H1 (cell line): ENCODE data around the gene BRAP. TPM values are rescaled to one million over a fixed set of nuclear protein-coding genes. Genes with fewer than 3 reads are reported as not detected.

Experiments
- CTCF ChIA-PET: fragments of 300-600 bp; sonication (Branson Sonifier 250); formaldehyde crosslinking; loops from one replicate; lab custom pipeline; 2021; ENCODE audit not compliant: partially characterized antibody; lab: Charles Lee
- POLR2A ChIA-PET: fragments of 300-600 bp; sonication (Branson Sonifier 250); formaldehyde crosslinking; loops from one replicate; lab custom pipeline; 2021; ENCODE audit warnings: inconsistent platforms; ENCODE audit not compliant: partially characterized antibody; lab: Charles Lee
- DNase-seq, 2 experiments: peaks; one replicate each; pipeline versions ENCODE4 v3.0.0 to v3.0.0-alpha.2; 2010 to 2022; ENCODE audit warnings: low spot score in 2 of 2, low read depth in 1 of 2, mixed read lengths in 1 of 2
- FAIRE-seq: peaks from 2 replicates; lab custom pipeline; 2011; peaks lifted over from hg19 to GRCh38; lab: Jason Lieb, UNC
- H2AFZ ChIP-seq: 2 replicates; pipeline ENCODE4 v1.8.1; 2012; ENCODE audit warnings: low read length, inconsistent platforms
- H2AK5ac ChIP-seq: 2 replicates; pipeline ENCODE4 v1.6.1; 2013; ENCODE audit warnings: low read depth, low read length
- H2BK120ac ChIP-seq: replicated peaks from 2 replicates; pipeline ENCODE3; 2013; ENCODE audit warnings: low read depth, low read length, inconsistent platforms
- H2BK12ac ChIP-seq: 2 replicates; pipeline ENCODE4 v1.6.1; 2013; ENCODE audit warnings: low read depth, low read length
- H2BK15ac ChIP-seq: 2 replicates; pipeline ENCODE4 v1.6.1; 2013; ENCODE audit warnings: low read length
- H2BK20ac ChIP-seq: 2 replicates; pipeline ENCODE4 v1.6.1; 2013; ENCODE audit warnings: low read length
- H2BK5ac ChIP-seq: 2 replicates; pipeline ENCODE4 v1.6.1; 2013; ENCODE audit warnings: low read depth, low read length
- H3K14ac ChIP-seq: 2 replicates; pipeline ENCODE4 v1.6.1; 2013; ENCODE audit warnings: inconsistent platforms; ENCODE audit not compliant: insufficient read length
- H3K18ac ChIP-seq: 2 replicates; pipeline ENCODE4 v1.6.1; 2013; ENCODE audit warnings: low read length; ENCODE audit errors: extremely low read depth
- H3K23ac ChIP-seq: 2 replicates; pipeline ENCODE4 v1.6.1; 2013; ENCODE audit warnings: inconsistent platforms; ENCODE audit not compliant: insufficient read length
- H3K23me2 ChIP-seq: 2 replicates; pipeline ENCODE4 v1.6.1; 2013; ENCODE audit warnings: low read depth, low read length
- H3K27ac ChIP-seq: 2 replicates; pipeline ENCODE4 v1.6.1; 2011; ENCODE audit warnings: low read depth, low read length, inconsistent platforms
- H3K27me3 ChIP-seq, 4 experiments: replicated peaks in 1 of 4; 1 replicate in 1 of 4; 2 replicates in 3 of 4; pipeline versions ENCODE4 v1.6.1 to v1.8.1; 2011 to 2013; ENCODE audit warnings: low read length in 3 of 4, mild to moderate bottlenecking in 3 of 4, inconsistent platforms in 2 of 4, mixed read lengths in 2 of 4, moderate library complexity in 1 of 4; ENCODE audit not compliant: control insufficient read depth in 3 of 4, insufficient read depth in 3 of 4; ENCODE audit errors: extremely low read depth in 1 of 4
- H3K36me3 ChIP-seq, 4 experiments: 2 replicates each; pipeline versions ENCODE4 v1.6.1 to v1.8.1; 2011 to 2013; ENCODE audit warnings: mild to moderate bottlenecking in 4 of 4, low read length in 3 of 4, moderate library complexity in 2 of 4, control low read depth in 1 of 4, inconsistent platforms in 1 of 4; ENCODE audit not compliant: insufficient read depth in 4 of 4, control insufficient read depth in 2 of 4
- H3K4ac ChIP-seq: replicated peaks from 2 replicates; pipeline ENCODE3; 2013; ENCODE audit warnings: low read length, low read depth, mixed read lengths, inconsistent platforms; ENCODE audit not compliant: insufficient read length
- H3K4me1 ChIP-seq, 4 experiments: replicated peaks in 1 of 4; 1 replicate in 1 of 4; 2 replicates in 3 of 4; pipeline versions ENCODE4 v1.6.1 to v1.8.1; 2011 to 2013; ENCODE audit warnings: low read length in 3 of 4, inconsistent platforms in 2 of 4, mixed read lengths in 1 of 4; ENCODE audit not compliant: insufficient read depth in 4 of 4, control insufficient read depth in 3 of 4
- H3K4me2 ChIP-seq, 2 experiments: 2 replicates each; pipeline versions ENCODE4 v1.6.1 to v1.8.1; 2011 to 2013; ENCODE audit warnings: low read depth in 2 of 2, low read length in 2 of 2, control low read depth in 1 of 2, inconsistent platforms in 1 of 2, mild to moderate bottlenecking in 1 of 2; ENCODE audit not compliant: insufficient read depth in 1 of 2
- H3K4me3 ChIP-seq, 4 experiments: fragments of 200-600, 300-600 bp in 1 of 4; sonication (generic), shearing (Covaris generic), sonication (Bioruptor Twin) in 1 of 4; 2 replicates each; pipeline versions ENCODE4 v1.5.1 to v1.8.1; 2011 to 2016; ENCODE audit warnings: low read length in 4 of 4, low read depth in 3 of 4, control low read depth in 2 of 4, inconsistent platforms in 2 of 4, mild to moderate bottlenecking in 2 of 4, mixed read lengths in 1 of 4, moderate library complexity in 1 of 4; ENCODE audit not compliant: insufficient read depth in 2 of 4; ENCODE audit errors: extremely low read depth in 1 of 4
- H3K56ac ChIP-seq: replicated peaks from 2 replicates; pipeline ENCODE3; 2013; ENCODE audit warnings: low read depth, mild to moderate bottlenecking, mixed read lengths, low read length, inconsistent platforms; ENCODE audit not compliant: insufficient read length
- H3K79me1 ChIP-seq: 2 replicates; pipeline ENCODE4 v1.6.1; 2013; ENCODE audit warnings: low read depth, low read length, control low read depth
- H3K79me2 ChIP-seq, 2 experiments: 2 replicates each; pipeline versions ENCODE4 v1.6.1 to v1.8.1; 2012 to 2013; ENCODE audit warnings: low read length in 2 of 2, mild to moderate bottlenecking in 2 of 2, inconsistent platforms in 1 of 2; ENCODE audit not compliant: insufficient read depth in 2 of 2, control insufficient read depth in 1 of 2
- H3K9ac ChIP-seq, 4 experiments: replicated peaks in 1 of 4; 1 replicate in 1 of 4; 2 replicates in 3 of 4; pipeline versions ENCODE4 v1.6.1 to v1.8.1; 2011 to 2013; ENCODE audit warnings: low read depth in 3 of 4, low read length in 3 of 4, control low read depth in 2 of 4, mild to moderate bottlenecking in 2 of 4, moderate library complexity in 2 of 4, inconsistent platforms in 1 of 4; ENCODE audit errors: extremely low read depth in 1 of 4
- H3K9me3 ChIP-seq, 2 experiments: 2 replicates each; pipeline versions ENCODE4 v1.6.1 to v1.8.1; 2012 to 2013; ENCODE audit warnings: mild to moderate bottlenecking in 2 of 2, moderate library complexity in 2 of 2, control low read depth in 1 of 2, inconsistent platforms in 1 of 2, low read depth in 1 of 2, low read length in 1 of 2, mixed read lengths in 1 of 2; ENCODE audit not compliant: insufficient read depth in 2 of 2
- H4K20me1 ChIP-seq, 2 experiments: replicated peaks in 1 of 2; 2 replicates each; pipeline versions ENCODE3 to v1.8.1; 2011 to 2013; ENCODE audit warnings: inconsistent platforms in 2 of 2, low read length in 2 of 2, mild to moderate bottlenecking in 1 of 2; ENCODE audit not compliant: insufficient read depth in 2 of 2, control insufficient read depth in 1 of 2
- H4K5ac ChIP-seq: 2 replicates; pipeline ENCODE4 v1.6.1; 2013; ENCODE audit warnings: low read length, low read depth, mixed read lengths, inconsistent platforms; ENCODE audit not compliant: insufficient read length
- H4K8ac ChIP-seq: 2 replicates; pipeline ENCODE4 v1.8.0; 2013; ENCODE audit warnings: mild to moderate bottlenecking, moderate library complexity, low read length, inconsistent platforms; ENCODE audit not compliant: insufficient read depth; ENCODE audit errors: extremely low read depth
- H4K91ac ChIP-seq: replicated peaks from 2 replicates; pipeline ENCODE3; 2013; ENCODE audit warnings: low read length, mixed read lengths, inconsistent platforms; ENCODE audit not compliant: insufficient read length
- CREB1 ChIP-seq: IDR thresholded peaks from 2 replicates; pipeline ENCODE4 v1.6.1; 2012; ENCODE audit warnings: inconsistent platforms
- GTF2F1 ChIP-seq: IDR thresholded peaks from 2 replicates; pipeline ENCODE4 v1.6.1; 2012; ENCODE audit warnings: low read depth, low read length, improper control_type of control experiment, borderline replicate concordance
- JUN ChIP-seq: IDR thresholded peaks from 2 replicates; pipeline ENCODE4 v1.6.1; 2011; ENCODE audit warnings: low read depth, mild to moderate bottlenecking, improper control_type of control experiment, low read length
- TCF12 ChIP-seq: IDR thresholded peaks from 2 replicates; pipeline ENCODE4 v1.6.1; 2011; ENCODE audit warnings: low read depth, mild to moderate bottlenecking, low read length
- WGBS, 2 experiments: shearing (Covaris generic) in 1 of 2; methylation state at CpG; one replicate each; pipeline versions ENCODE4 v1.1.6 to v1.1.7; 2013 to 2015; ENCODE audit warnings: low lambda C conversion rate in 2 of 2, mixed read lengths in 2 of 2, inconsistent platforms in 1 of 2, low coverage in 1 of 2, missing lambda C conversion rate in 1 of 2; ENCODE audit not compliant: insufficient replicate concordance in 2 of 2, insufficient coverage in 1 of 2, insufficient read length in 1 of 2; ENCODE audit errors: extremely low coverage in 1 of 2, missing lambda C conversion rate in 1 of 2; 5-methylcytosine and 5-hydroxymethylcytosine counted together
- polyA plus RNA-seq, 7 experiments: library from polyadenylated mRNA; depleted of rRNA in 3 of 7; stranded (reverse) in 5 of 7; unstranded in 2 of 7; fragments of >200 nt in 5 of 7; fragments of 200-250 nt in 2 of 7; gene quantifications; 1 replicate in 5 of 7; 2 replicates in 1 of 7; 4 replicates in 1 of 7; pipeline versions ENCODE4 v1.2.1 to v1.2.3, GENCODE V29; 2011 to 2013; ENCODE audit warnings: missing spikeins in 2 of 7, mixed read lengths in 2 of 7
- total RNA-seq: library from RNA; stranded (reverse); fragmentation: NEBNext Ultra II Directional; extraction: Animal tissue kit (Norgen Biotek cat#: 25700); gene quantifications from 2 replicates; pipeline ENCODE4 v1.2.1, GENCODE V29; 2021
- TF ChIP-seq, protein P1 (sequence below): IDR thresholded peaks from 2 replicates; pipeline ENCODE4 v1.6.1; 2011; ENCODE audit warnings: low read length, improper control_type of control experiment
- TF ChIP-seq, protein P2 (sequence below): IDR thresholded peaks from 2 replicates; pipeline ENCODE4 v1.6.1; 2012; ENCODE audit warnings: inconsistent platforms

Gene BRAP
- total and polyA plus RNA-seq, 2 of the 8 experiments (the other 6 are each of a cell fraction or from before 2014, with no cell fraction given): 12.8 to 22.2 TPM

DNA sequence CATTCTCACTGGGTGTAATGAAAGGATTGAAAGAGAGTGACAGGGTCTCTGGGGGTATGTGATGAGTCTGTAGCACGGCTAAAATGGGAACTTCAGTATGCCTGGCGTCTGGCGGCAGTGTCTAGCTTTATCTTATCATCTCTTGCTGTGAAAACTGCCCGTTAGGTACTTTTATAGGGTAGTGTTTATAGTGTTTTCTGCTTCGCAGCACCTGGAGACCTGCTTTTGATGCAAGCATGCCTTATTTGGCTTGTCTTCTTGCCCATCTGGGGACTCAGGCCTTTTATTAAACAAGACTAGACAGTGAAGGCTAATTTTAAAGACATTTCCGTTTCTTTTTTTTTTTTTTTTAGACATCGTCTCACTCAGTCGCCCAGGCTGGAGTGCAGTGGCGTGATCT is 44.7 kb upstream of the BRAP start:
- WGBS, 2 experiments: 95% methylated on average over 8 of the region's 9 CpGs; no CpG with 5 or more reads in 1 of the 2 experiments
- peaks cover 0 to 5% of the 10 kb centered on the region in 2 experiments for H4K20me1 ChIP-seq
- H3K18ac ChIP-seq: no peak overlapping the region
- H4K91ac ChIP-seq: no peak overlapping the region
- no peak overlapping the region for H2BK12ac ChIP-seq
- H2BK20ac ChIP-seq: no peak overlapping the region
- H3K9ac ChIP-seq: no peak overlapping the region
- ChIA-PET POLR2A (interaction anchor here (1.2 to 2.0 kb wide), 3 partner anchors 11 to 83 kb away, joined by 3 to 6 read pairs (median 4); partner anchors contain the start of genes ACAD10 and BRAP), CTCF (interaction anchor here (0.6 to 1.7 kb wide), 3 partner anchors 14 to 83 kb away, joined by 3 to 4 read pairs (median 3); no protein-coding TSS in a partner anchor)
- no peak overlapping the region for H2BK15ac ChIP-seq
- no peak overlapping the region for H3K27ac ChIP-seq
- TF ChIP-seq, protein P1, sequence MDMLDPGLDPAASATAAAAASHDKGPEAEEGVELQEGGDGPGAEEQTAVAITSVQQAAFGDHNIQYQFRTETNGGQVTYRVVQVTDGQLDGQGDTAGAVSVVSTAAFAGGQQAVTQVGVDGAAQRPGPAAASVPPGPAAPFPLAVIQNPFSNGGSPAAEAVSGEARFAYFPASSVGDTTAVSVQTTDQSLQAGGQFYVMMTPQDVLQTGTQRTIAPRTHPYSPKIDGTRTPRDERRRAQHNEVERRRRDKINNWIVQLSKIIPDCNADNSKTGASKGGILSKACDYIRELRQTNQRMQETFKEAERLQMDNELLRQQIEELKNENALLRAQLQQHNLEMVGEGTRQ: no peak
- TF ChIP-seq, protein P2, sequence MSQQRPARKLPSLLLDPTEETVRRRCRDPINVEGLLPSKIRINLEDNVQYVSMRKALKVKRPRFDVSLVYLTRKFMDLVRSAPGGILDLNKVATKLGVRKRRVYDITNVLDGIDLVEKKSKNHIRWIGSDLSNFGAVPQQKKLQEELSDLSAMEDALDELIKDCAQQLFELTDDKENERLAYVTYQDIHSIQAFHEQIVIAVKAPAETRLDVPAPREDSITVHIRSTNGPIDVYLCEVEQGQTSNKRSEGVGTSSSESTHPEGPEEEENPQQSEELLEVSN: no peak
- TF ChIP-seq TCF12: no peak
- no peak for TF ChIP-seq GTF2F1
- TF ChIP-seq CREB1: no peak
- no peak for TF ChIP-seq JUN
- no peaks in the 10 kb centered on the region for H3K9me3 ChIP-seq
- no peak overlapping the region for H2BK120ac ChIP-seq
- no peak overlapping the region for H3K4me2 ChIP-seq
- no peak overlapping the region for H2AFZ ChIP-seq
- H3K27me3 ChIP-seq: no peaks in the 10 kb centered on the region
- no peaks in the 10 kb centered on the region for H3K4me1 ChIP-seq
- no peak overlapping the region; the same call in 1 of the 2 replicates for H4K8ac ChIP-seq
- no peak overlapping the region for H3K4me3 ChIP-seq
- FAIRE-seq (no peak), DNase-seq (no peak)
- no peak overlapping the region for H2AK5ac ChIP-seq
- no peak overlapping the region for H3K4ac ChIP-seq
- H3K14ac ChIP-seq: no peak overlapping the region
- H3K23ac ChIP-seq: no peak overlapping the region
- no peak overlapping the region for H2BK5ac ChIP-seq
- H3K56ac ChIP-seq: no peak overlapping the region
- no peaks in the 10 kb centered on the region for H3K79me2 ChIP-seq
- peaks cover 0 to 3% (median 0%) of the 10 kb centered on the region in 4 experiments; a peak in 2 of 8 replicates for H3K36me3 ChIP-seq
- H3K23me2 ChIP-seq: no peaks in the 10 kb centered on the region
- no peak overlapping the region for H4K5ac ChIP-seq
- no peaks in the 10 kb centered on the region for H3K79me1 ChIP-seq
